A549 (cell line): ENCODE measurements around the gene KRTAP3-3. TPM values are rescaled to one million over a fixed set of nuclear protein-coding genes. Genes with fewer than 3 reads are reported as not detected.
A peak's percentile ranks its signal among the peaks of the same experiment; 100 is the strongest.

Experiments used
- ATAC-seq, 2 experiments: fragments of 200-7000 bp in 1 of 2; fragments of >200 bp in 1 of 2; cut with Nextera tagmentation in 1 of 2; cut with Tn5 transposase in 1 of 2; 3 replicates each; pipeline versions ENCODE4 v1.8.0 to v1.9.1; 2018 to 2020; ENCODE audit warnings: mild to moderate bottlenecking in 1 of 2, moderate library complexity in 1 of 2
- CTCF ChIA-PET: fragments of 300-600 bp; sonication (Branson Sonifier 250); formaldehyde crosslinking; extraction: SDS; loops from one replicate; lab custom pipeline; 2021; ENCODE audit warnings: antibody characterized with exemption, inconsistent platforms; lab: Yijun Ruan, JAX
- POLR2A ChIA-PET: fragments of 350-600 bp; formaldehyde crosslinking; extraction: SDS; loops from one replicate; lab custom pipeline; 2021; ENCODE audit warnings: antibody characterized with exemption, inconsistent platforms; lab: Yijun Ruan, JAX
- DNase-seq, 2 experiments: peaks; one replicate each; pipeline versions ENCODE4 v3.0.0 to v3.0.0-alpha.2; 2011 to 2016; ENCODE audit warnings: low read depth in 1 of 2, low spot score in 1 of 2
- FAIRE-seq: peaks from 2 replicates; lab custom pipeline; 2011; peaks lifted over from hg19 to GRCh38; lab: Jason Lieb, UNC
- H3K27ac ChIP-seq, 2 experiments: fragments of >200 bp; sonication (Bioruptor Twin); formaldehyde crosslinking; 3 replicates each; pipeline ENCODE4 v1.5.1; 2016 to 2017
- H3K4me1 ChIP-seq: fragments of >200 bp; sonication (Bioruptor Twin); formaldehyde crosslinking; 3 replicates; pipeline ENCODE4 v1.6.1; 2016
- H3K4me2 ChIP-seq: fragments of >200 bp; sonication (Bioruptor Twin); formaldehyde crosslinking; 3 replicates; pipeline ENCODE4 v1.6.1; 2016
- H3K4me3 ChIP-seq: fragments of >200 bp; sonication (Bioruptor Twin); formaldehyde crosslinking; 3 replicates; pipeline ENCODE4 v1.5.1; 2016
- H3K9me3 ChIP-seq: fragments of >200 bp; sonication (Bioruptor Twin); formaldehyde crosslinking; 3 replicates; pipeline ENCODE4 v1.6.1; 2016
- BCL3 ChIP-seq: fragments of >200 bp; sonication (Bioruptor Twin); formaldehyde crosslinking; IDR thresholded peaks from 3 replicates; pipeline ENCODE4 v1.6.1; 2016
- BHLHE40 ChIP-seq: IDR thresholded peaks from 2 replicates; pipeline ENCODE4 v1.6.1; 2012; ENCODE audit warnings: low read depth, low read length, inconsistent platforms
- CBX2 ChIP-seq: fragments of 200-600 bp; sonication (generic); IDR thresholded peaks from 2 replicates; pipeline ENCODE4 v1.6.1; 2016; ENCODE audit warnings: low read depth, mild to moderate bottlenecking, borderline replicate concordance
- CEBPB ChIP-seq, 2 experiments: fragments of >200 bp in 1 of 2; sonication (Bioruptor Twin) in 1 of 2; formaldehyde crosslinking in 1 of 2; IDR thresholded peaks; 2 replicates each; pipeline ENCODE4 v1.6.1; 2012 to 2016
- CTCF ChIP-seq: fragments of >200 bp; sonication (Bioruptor Twin); formaldehyde crosslinking; IDR thresholded peaks from 3 replicates; pipeline ENCODE4 v1.5.1; 2016
- EHF ChIP-seq: fragments of 250-450 bp; sonication (Bioruptor Pico); IDR thresholded peaks from 2 replicates; pipeline ENCODE4 v1.5.0; 2020; ENCODE audit warnings: mild to moderate bottlenecking
- EP300 ChIP-seq, 2 experiments: fragments of >200 bp; sonication (Bioruptor Twin); formaldehyde crosslinking; IDR thresholded peaks; 2 replicates in 1 of 2; 3 replicates in 1 of 2; pipeline ENCODE4 v1.6.1; 2016 to 2017
- FOSB ChIP-seq: fragments of 250-450 bp; sonication (Bioruptor Pico); IDR thresholded peaks from 2 replicates; pipeline ENCODE4 v1.5.0; 2020; ENCODE audit warnings: mild to moderate bottlenecking, moderate library complexity
- HDAC2 ChIP-seq: fragments of 200-600 bp; sonication (generic); IDR thresholded peaks from 2 replicates; pipeline ENCODE4 v1.6.1; 2016
- HES2 ChIP-seq: fragments of >200 bp; sonication (Bioruptor Twin); formaldehyde crosslinking; IDR thresholded peaks from 2 replicates; pipeline ENCODE4 v1.6.1; 2016
- HOXB13 ChIP-seq: fragments of 250-450 bp; sonication (Bioruptor Pico); IDR thresholded peaks from 2 replicates; pipeline ENCODE4 v1.5.0; 2020; ENCODE audit warnings: low read depth, mild to moderate bottlenecking, moderate library complexity
- JUN ChIP-seq, 2 experiments: fragments of >200 bp; sonication (Bioruptor Twin); formaldehyde crosslinking; IDR thresholded peaks; 2 replicates in 1 of 2; 3 replicates in 1 of 2; pipeline ENCODE4 v1.6.1; 2016 to 2017
- KDM5A ChIP-seq: fragments of 200-600 bp; sonication (generic); IDR thresholded peaks from 2 replicates; pipeline ENCODE4 v1.6.1; 2016; ENCODE audit warnings: antibody characterized with exemption, mild to moderate bottlenecking
- MAFK ChIP-seq: fragments of 450-650 bp; IDR thresholded peaks from 2 replicates; pipeline ENCODE4 v1.6.1; 2014; ENCODE audit not compliant: partially characterized antibody
- NFE2L2 ChIP-seq: fragments of 150-350 bp; conservative IDR thresholded peaks from 2 replicates; pipeline ENCODE4 v1.6.1; 2014; ENCODE audit warnings: low read length
- NPAS2 ChIP-seq: fragments of 250-450 bp; sonication (Bioruptor Pico); IDR thresholded peaks from 2 replicates; pipeline ENCODE4 v1.8.0; 2022; ENCODE audit warnings: mild to moderate bottlenecking, moderate library complexity, borderline replicate concordance
- NR3C1 ChIP-seq: fragments of >200 bp; sonication (Bioruptor Twin); formaldehyde crosslinking; IDR thresholded peaks from 3 replicates; pipeline ENCODE4 v1.6.1; 2017
- PBX3 ChIP-seq: IDR thresholded peaks from 2 replicates; pipeline ENCODE4 v1.6.1; 2012
- PHF8 ChIP-seq: fragments of 200-600 bp; sonication (generic); IDR thresholded peaks from 2 replicates; pipeline ENCODE4 v1.6.1; 2016; ENCODE audit warnings: low read depth, mild to moderate bottlenecking, antibody characterized with exemption, moderate library complexity, borderline replicate concordance
- RAD21 ChIP-seq, 2 experiments: fragments of >200 bp in 1 of 2; sonication (Bioruptor Twin) in 1 of 2; formaldehyde crosslinking in 1 of 2; IDR thresholded peaks in 1 of 2; conservative IDR thresholded peaks in 1 of 2; 2 replicates in 1 of 2; 3 replicates in 1 of 2; pipeline ENCODE4 v1.6.1; 2012 to 2018; ENCODE audit warnings: inconsistent platforms in 1 of 2
- REST ChIP-seq: fragments of 200-600 bp; sonication (generic); IDR thresholded peaks from 2 replicates; pipeline ENCODE4 v1.6.1; 2016; ENCODE audit warnings: antibody characterized with exemption, mild to moderate bottlenecking, moderate library complexity
- RFX5 ChIP-seq: fragments of 450-650 bp; IDR thresholded peaks from 2 replicates; pipeline ENCODE4 v1.7.1; 2014; ENCODE audit warnings: antibody characterized with exemption, mild to moderate bottlenecking, moderate library complexity
- SREBF2 ChIP-seq: fragments of 450-650 bp; IDR thresholded peaks from 2 replicates; pipeline ENCODE4 v1.6.1; 2014; ENCODE audit warnings: mild to moderate bottlenecking, moderate library complexity
- TFCP2L1 ChIP-seq: fragments of 250-450 bp; sonication (Bioruptor Pico); IDR thresholded peaks from 2 replicates; pipeline ENCODE4 v1.5.0; 2021; ENCODE audit warnings: mild to moderate bottlenecking
- ZNF302 ChIP-seq: fragments of 250-450 bp; sonication (Bioruptor Pico); IDR thresholded peaks from 2 replicates; pipeline ENCODE4 v1.9.0; 2021; ENCODE audit warnings: inconsistent platforms, mild to moderate bottlenecking, moderate library complexity
- WGBS: methylation state at CpG from one replicate; pipeline ENCODE4 v1.1.6; 2017; ENCODE audit errors: missing lambda C conversion rate; 5-methylcytosine and 5-hydroxymethylcytosine counted together
- polyA plus RNA-seq, 4 experiments: library from polyadenylated mRNA; depleted of rRNA in 3 of 4; stranded (reverse); fragments of >200 nt; fragmentation: RNase III in 1 of 4; extraction: RNeasy Plus Mini Kit Qiagen cat#74134 plus additional on column Dnase treatment in 1 of 4; gene quantifications; 2 replicates in 3 of 4; 3 replicates in 1 of 4; pipeline ENCODE4 v1.2.3, GENCODE V29; 2011 to 2017

KRTAP3-3 gene
- polyA plus RNA-seq, 2 of the 4 experiments (the other 2 are of a cell fraction): not detected

- no peak within 1 kb of the TSS for H3K27ac ChIP-seq
- no peak for TF ChIP-seq CTCF
- TF ChIP-seq FOSB: no peak
- no peak for TF ChIP-seq NR3C1
- TF ChIP-seq TFCP2L1 (CRISPR knock-in tag): no peak
- TF ChIP-seq HES2: no peak
- TF ChIP-seq ZNF302: no peak
- no peak for TF ChIP-seq HDAC2
- TF ChIP-seq PHF8: no peak
- TF ChIP-seq, all 56 proteins: peak for 0
- 60% methylated on average over 9 of the region's 12 CpGs for WGBS
- Histone ChIP-seq H3K4me1 (peaks cover 8% of the 10 kb centered on the region; the same call in 1 of the 3 replicates), H3K4me2 (no peak within 1 kb of the TSS), H3K4me3 (no peak within 1 kb of the TSS), H3K9me3 (no peaks in the 10 kb centered on the region)
- CTCF ChIA-PET: interaction anchor here (0.7 to 1.8 kb wide), 3 partner anchors 9 to 292 kb away, joined by 3 to 6 read pairs (median 3); no protein-coding TSS in a partner anchor
- FAIRE-seq: no peak
- no peak for DNase-seq
- ATAC-seq: no peak
- POLR2A ChIA-PET: no interaction called here
These were observed 35.8 kb upstream of the KRTAP3-3 start, which contains the start of gene KRTAP1-4 for GRCh38 chr17:41029633-41030245. Gene KRTAP1-4 (minus strand): TSS chr17:41030195. CDS start chr17:41030078, 117 bp downstream.

GRCh38 chr17:41026715-41027471, 32.9 kb upstream of the KRTAP3-3 start, which contains the start of gene KRTAP1-5:
Gene KRTAP1-5 (minus strand): TSS chr17:41027208. CDS start chr17:41027155, 53 bp downstream.
- DNase-seq (no peak), FAIRE-seq (no peak), ATAC-seq (0 out of 6 replicates have a peak, but pooled peaks of 1 of the 2 experiments have one; percentile 19)
- peaks cover 8% of the 10 kb centered on the region; the same call in 1 of the 3 replicates for H3K4me1 ChIP-seq
- no peak within 1 kb of the TSS for H3K27ac ChIP-seq
- H3K9me3 ChIP-seq: no peaks in the 10 kb centered on the region
- POLR2A ChIA-PET: interaction anchor here (0.6 kb wide), 1 partner anchor 327 kb away, joined by 3 read pairs; no protein-coding TSS in a partner anchor
- H3K4me2 ChIP-seq: no peak within 1 kb of the TSS
- CTCF ChIA-PET: interaction anchor here (2.0 kb wide), 1 partner anchor 522 kb away, joined by 5 read pairs; no protein-coding TSS in a partner anchor
- H3K4me3 ChIP-seq: no peak within 1 kb of the TSS
- TF ChIP-seq MAFK (no peak), NPAS2 (CRISPR knock-in tag) (no peak), RFX5 (no peak), KDM5A (no peak)
- 56% methylated on average over 9 of the region's 9 CpGs for WGBS

- no peak for DNase-seq
- CTCF ChIA-PET: interaction anchor here (1.0 to 2.9 kb wide), 3 partner anchors 16 to 524 kb away, joined by 3 to 6 read pairs (median 5); partner anchors contain the start of gene KRTAP1-1
- no peak overlapping the region for H3K4me2 ChIP-seq
- peaks cover 17% of the 10 kb centered on the region; the same call in 2 of the 3 replicates for H3K4me1 ChIP-seq
- FAIRE-seq: no peak
- whole genome bisulfite sequencing: 64% methylated on average over 3 of the region's 3 CpGs
- no peaks in the 10 kb centered on the region for H3K9me3 ChIP-seq
- no peak overlapping the region for H3K4me3 ChIP-seq
- ATAC-seq: no peak
- POLR2A ChIA-PET: no interaction called here
- no peak overlapping the region for H3K27ac ChIP-seq
- TF ChIP-seq JUN (IDR thresholded peaks at IDR 0.05) (no peak), BHLHE40 (no peak), EHF (CRISPR knock-in tag) (no peak), NFE2L2 (no peak), EP300 (IDR thresholded peaks at IDR 0.05) (no peak), CBX2 (no peak), HOXB13 (CRISPR knock-in tag) (no peak), RFX5 (no peak), RAD21 (conservative IDR thresholded peaks at IDR 0.05 in 1 of 2, IDR thresholded peaks at IDR 0.05 in 1 of 2) (no peak), PBX3 (no peak), CEBPB (IDR thresholded peaks at IDR 0.05) (no peak), BCL3 (no peak), SREBF2 (no peak), REST (no peak)
These were observed 30.7 kb upstream of the KRTAP3-3 start for GRCh38 chr17:41024697-41025096.
